Testis (tissue), 2 donors: ENCODE data around the gene CHRNB1.

Experiments used
- POLR2A ChIP-seq: fragments of 450-650 bp; IDR thresholded peaks from one replicate; pipeline ENCODE4 v1.6.1; 2017; ENCODE audit warnings: antibody characterized with exemption, mild to moderate bottlenecking, moderate library complexity
- TF ChIP-seq, protein P1 (sequence below), 3 experiments: fragments of 450-650 bp in 2 of 3; fragments of 200-600 bp in 1 of 3; sonication (generic) in 1 of 3; IDR thresholded peaks; one replicate each; pipeline ENCODE4 v1.5.1; 2016 to 2019; ENCODE audit warnings: antibody characterized with exemption in 3 of 3, mild to moderate bottlenecking in 2 of 3, moderate library complexity in 1 of 3

DNA sequence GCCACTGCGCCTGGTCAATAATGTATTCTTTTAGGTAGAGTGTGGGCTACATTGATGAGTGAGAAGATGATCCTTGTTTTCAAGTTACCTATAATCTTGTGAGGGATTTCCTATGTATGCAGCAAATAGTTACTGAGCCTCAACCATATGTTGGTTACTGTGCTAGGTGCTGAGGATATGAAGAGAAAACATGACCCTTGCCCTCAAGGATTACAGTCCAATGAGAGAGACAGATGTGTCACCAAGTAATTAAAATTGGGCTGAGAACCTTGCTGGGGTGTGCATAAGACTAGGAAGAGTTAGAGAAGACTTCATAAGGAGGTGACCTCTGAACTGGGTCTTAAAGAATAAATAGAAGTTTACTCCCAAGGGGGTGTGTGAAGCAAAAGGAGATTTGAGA lies 46.7 kb downstream of the CHRNB1 start:
- TF ChIP-seq, protein P1, sequence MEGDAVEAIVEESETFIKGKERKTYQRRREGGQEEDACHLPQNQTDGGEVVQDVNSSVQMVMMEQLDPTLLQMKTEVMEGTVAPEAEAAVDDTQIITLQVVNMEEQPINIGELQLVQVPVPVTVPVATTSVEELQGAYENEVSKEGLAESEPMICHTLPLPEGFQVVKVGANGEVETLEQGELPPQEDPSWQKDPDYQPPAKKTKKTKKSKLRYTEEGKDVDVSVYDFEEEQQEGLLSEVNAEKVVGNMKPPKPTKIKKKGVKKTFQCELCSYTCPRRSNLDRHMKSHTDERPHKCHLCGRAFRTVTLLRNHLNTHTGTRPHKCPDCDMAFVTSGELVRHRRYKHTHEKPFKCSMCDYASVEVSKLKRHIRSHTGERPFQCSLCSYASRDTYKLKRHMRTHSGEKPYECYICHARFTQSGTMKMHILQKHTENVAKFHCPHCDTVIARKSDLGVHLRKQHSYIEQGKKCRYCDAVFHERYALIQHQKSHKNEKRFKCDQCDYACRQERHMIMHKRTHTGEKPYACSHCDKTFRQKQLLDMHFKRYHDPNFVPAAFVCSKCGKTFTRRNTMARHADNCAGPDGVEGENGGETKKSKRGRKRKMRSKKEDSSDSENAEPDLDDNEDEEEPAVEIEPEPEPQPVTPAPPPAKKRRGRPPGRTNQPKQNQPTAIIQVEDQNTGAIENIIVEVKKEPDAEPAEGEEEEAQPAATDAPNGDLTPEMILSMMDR (IDR thresholded peaks at IDR 0.05) = no peak
- no peak for TF ChIP-seq POLR2A
